DOHH2 (cell line): Measurements from ENCODE around the gene TCHHL1.

Source experiments
- H3F3A ChIP-seq: fragments of 200-600 bp; sonication (generic), shearing (Covaris generic); 2 replicates; pipeline ENCODE4 v1.6.0; 2016; ENCODE audit warnings: antibody characterized with exemption, mild to moderate bottlenecking; ENCODE audit not compliant: control insufficient read depth, insufficient read depth
- H3K27ac ChIP-seq: fragments of 200-600 bp; sonication (generic); 2 replicates; pipeline ENCODE4 v1.5.1; 2014; ENCODE audit warnings: low read depth, mild to moderate bottlenecking, low read length, moderate library complexity
- H3K27me3 ChIP-seq: fragments of 200-600 bp; sonication (generic); 2 replicates; pipeline ENCODE4 v1.6.1; 2014; ENCODE audit warnings: mild to moderate bottlenecking, low read length, mixed read lengths; ENCODE audit not compliant: control insufficient read depth
- H3K36me3 ChIP-seq: fragments of 200-600 bp; sonication (generic); 2 replicates; pipeline ENCODE4 v1.6.1; 2014; ENCODE audit warnings: mild to moderate bottlenecking, low read length, moderate library complexity, mixed read lengths; ENCODE audit not compliant: control insufficient read depth
- H3K4me1 ChIP-seq: fragments of 200-600 bp; sonication (generic); 2 replicates; pipeline ENCODE4 v1.6.1; 2014; ENCODE audit warnings: mild to moderate bottlenecking, low read length, mixed read lengths; ENCODE audit not compliant: control insufficient read depth
- H3K4me2 ChIP-seq: fragments of 200-600 bp; sonication (generic); 2 replicates; pipeline ENCODE4 v1.6.0; 2014; ENCODE audit warnings: mild to moderate bottlenecking, low read length, moderate library complexity
- H3K4me3 ChIP-seq: fragments of 200-600 bp; sonication (generic); 2 replicates; pipeline ENCODE4 v1.5.1; 2014; ENCODE audit warnings: mild to moderate bottlenecking, low read length, mixed read lengths
- H3K79me2 ChIP-seq: fragments of 200-600 bp; sonication (generic); 2 replicates; pipeline ENCODE4 v1.6.1; 2014; ENCODE audit warnings: mild to moderate bottlenecking, low read length, mixed read lengths; ENCODE audit not compliant: control insufficient read depth
- H3K9me2 ChIP-seq: fragments of 200-600 bp; sonication (generic); replicated peaks from 2 replicates; pipeline ENCODE4 v1.6.1; 2014; ENCODE audit warnings: mild to moderate bottlenecking, low read length, mixed read lengths; ENCODE audit not compliant: control insufficient read depth
- H3K9me3 ChIP-seq: fragments of 200-600 bp; sonication (generic); 2 replicates; pipeline ENCODE4 v1.6.1; 2014; ENCODE audit warnings: antibody characterized with exemption, low read length, mixed read lengths; ENCODE audit not compliant: control insufficient read depth, insufficient read depth
- H4K20me1 ChIP-seq: fragments of 200-600 bp; sonication (generic); 2 replicates; pipeline ENCODE4 v1.6.0; 2014; ENCODE audit warnings: low read depth, mild to moderate bottlenecking, antibody characterized with exemption, low read length, moderate library complexity; ENCODE audit not compliant: control insufficient read depth, insufficient read depth
- CTCF ChIP-seq: fragments of 200-600 bp; sonication (generic); IDR thresholded peaks from one replicate; pipeline ENCODE4 v1.5.1; 2014; ENCODE audit warnings: antibody characterized with exemption, mild to moderate bottlenecking, low read depth, low read length; ENCODE audit not compliant: poor library complexity, severe bottlenecking
- EZH2phosphoT487 ChIP-seq: fragments of 200-600 bp; sonication (generic); IDR thresholded peaks from 2 replicates; pipeline ENCODE4 v1.6.1; 2017; ENCODE audit warnings: borderline replicate concordance, mild to moderate bottlenecking, antibody characterized with exemption, low read length, moderate library complexity, mixed read lengths

Gene TCHHL1

GRCh38 chr1:152035539-152036266 is 53.2 kb downstream of the TCHHL1 start:
- peak overlapping the region; percentile 74 for H3K4me3 ChIP-seq
- TF ChIP-seq CTCF (no peak), EZH2phosphoT487 (no peak)
- H3K4me1 ChIP-seq, result peaks cover 56% of the 10 kb centered on the region

GRCh38 chr1:152034654-152035538 is 54.0 kb downstream of the TCHHL1 start:
- peaks cover 19% of the 10 kb centered on the region for H3K36me3 ChIP-seq
- no peaks in the 10 kb centered on the region for H3K9me2 ChIP-seq
- H3K4me2 ChIP-seq, result peak overlapping the region; percentile 88
- peaks cover 26% of the 10 kb centered on the region for H3F3A ChIP-seq
- H3K79me2 ChIP-seq, result peaks cover 12% of the 10 kb centered on the region
- peak overlapping the region; percentile 74 for H3K4me3 ChIP-seq
- TF ChIP-seq EZH2phosphoT487, result no peak
- TF ChIP-seq CTCF, result peak; percentile 79
- no peaks in the 10 kb centered on the region for H4K20me1 ChIP-seq
- H3K27me3 ChIP-seq, result peaks cover under 1% of the 10 kb centered on the region; the same call in 1 of the 2 replicates
- peaks cover 56% of the 10 kb centered on the region for H3K4me1 ChIP-seq
- peak overlapping the region; percentile 81 for H3K27ac ChIP-seq
- no peaks in the 10 kb centered on the region for H3K9me3 ChIP-seq

More at GRCh38 chr1:152035539-152036266, 53.2 kb downstream of the TCHHL1 start:
- Histone ChIP-seq H3K9me3 (no peaks in the 10 kb centered on the region), H3K4me2 (peak overlapping the region; percentile 88), H4K20me1 (no peaks in the 10 kb centered on the region), H3K9me2 (no peaks in the 10 kb centered on the region), H3F3A (peaks cover 26% of the 10 kb centered on the region), H3K36me3 (peaks cover 19% of the 10 kb centered on the region), H3K27me3 (peaks cover 6% of the 10 kb centered on the region; the same call in 1 of the 2 replicates), H3K79me2 (peaks cover 12% of the 10 kb centered on the region), H3K27ac (peak overlapping the region; percentile 81)

GRCh38 chr1:152034324-152034653 is 54.6 kb downstream of the TCHHL1 start:
- H3K4me3 ChIP-seq, result peak overlapping the region; percentile 74

More at GRCh38 chr1:152034324-152034653, 54.6 kb downstream of the TCHHL1 start:
- peak overlapping the region; percentile 81 for H3K27ac ChIP-seq
- H3K79me2 ChIP-seq, result peaks cover 12% of the 10 kb centered on the region
- H3K27me3 ChIP-seq, result no peaks in the 10 kb centered on the region
- H3K9me3 ChIP-seq, result no peaks in the 10 kb centered on the region
- peaks cover 53% of the 10 kb centered on the region for H3K4me1 ChIP-seq
- TF ChIP-seq EZH2phosphoT487 (no peak), CTCF (no peak)
- peaks cover 19% of the 10 kb centered on the region for H3K36me3 ChIP-seq
- H3K4me2 ChIP-seq, result peak overlapping the region; percentile 88
- no peaks in the 10 kb centered on the region for H3K9me2 ChIP-seq
- no peaks in the 10 kb centered on the region for H4K20me1 ChIP-seq
- H3F3A ChIP-seq, result peaks cover 23% of the 10 kb centered on the region
